ENCODE measurements around the gene SEMA4G. TPM values are rescaled to one million over a fixed set of nuclear protein-coding genes. Genes with fewer than 3 reads are reported as not detected.

Gene SEMA4G
- total RNA-seq, 4 donors from 2014 or later, result 0.44 to 4.1 (median 1.3) TPM

- Histone ChIP-seq H3K27me3 (no peaks in the 10 kb centered on the region), H3K27ac (peak overlapping the region; percentile 76 to 89 (median 82)), H3K4me1 (peaks cover 22 to 47% (median 22%) of the 10 kb centered on the region in 3 donors), H3K4me3 (peak overlapping the region; percentile 78 to 90 (median 86)), H3K9me3 (no peaks in the 10 kb centered on the region), H3K36me3 (peaks cover 18 to 73% (median 19%) of the 10 kb centered on the region in 3 donors)
- DNase-seq, result no peak
- intact Hi-C loops (cut with DNase I), result no loop called here
- TF ChIP-seq, protein P1, sequence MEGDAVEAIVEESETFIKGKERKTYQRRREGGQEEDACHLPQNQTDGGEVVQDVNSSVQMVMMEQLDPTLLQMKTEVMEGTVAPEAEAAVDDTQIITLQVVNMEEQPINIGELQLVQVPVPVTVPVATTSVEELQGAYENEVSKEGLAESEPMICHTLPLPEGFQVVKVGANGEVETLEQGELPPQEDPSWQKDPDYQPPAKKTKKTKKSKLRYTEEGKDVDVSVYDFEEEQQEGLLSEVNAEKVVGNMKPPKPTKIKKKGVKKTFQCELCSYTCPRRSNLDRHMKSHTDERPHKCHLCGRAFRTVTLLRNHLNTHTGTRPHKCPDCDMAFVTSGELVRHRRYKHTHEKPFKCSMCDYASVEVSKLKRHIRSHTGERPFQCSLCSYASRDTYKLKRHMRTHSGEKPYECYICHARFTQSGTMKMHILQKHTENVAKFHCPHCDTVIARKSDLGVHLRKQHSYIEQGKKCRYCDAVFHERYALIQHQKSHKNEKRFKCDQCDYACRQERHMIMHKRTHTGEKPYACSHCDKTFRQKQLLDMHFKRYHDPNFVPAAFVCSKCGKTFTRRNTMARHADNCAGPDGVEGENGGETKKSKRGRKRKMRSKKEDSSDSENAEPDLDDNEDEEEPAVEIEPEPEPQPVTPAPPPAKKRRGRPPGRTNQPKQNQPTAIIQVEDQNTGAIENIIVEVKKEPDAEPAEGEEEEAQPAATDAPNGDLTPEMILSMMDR (IDR thresholded peaks at IDR 0.05), result no peak
- no peak for TF ChIP-seq POLR2A (IDR thresholded peaks at IDR 0.05)
- WGBS, 2 donors, result 0 to 1% methylated on average over 15 of the region's 15 CpGs
Measured at GRCh38 chr10:100987685-100988049, 18.4 kb downstream of the SEMA4G start.

DNA sequence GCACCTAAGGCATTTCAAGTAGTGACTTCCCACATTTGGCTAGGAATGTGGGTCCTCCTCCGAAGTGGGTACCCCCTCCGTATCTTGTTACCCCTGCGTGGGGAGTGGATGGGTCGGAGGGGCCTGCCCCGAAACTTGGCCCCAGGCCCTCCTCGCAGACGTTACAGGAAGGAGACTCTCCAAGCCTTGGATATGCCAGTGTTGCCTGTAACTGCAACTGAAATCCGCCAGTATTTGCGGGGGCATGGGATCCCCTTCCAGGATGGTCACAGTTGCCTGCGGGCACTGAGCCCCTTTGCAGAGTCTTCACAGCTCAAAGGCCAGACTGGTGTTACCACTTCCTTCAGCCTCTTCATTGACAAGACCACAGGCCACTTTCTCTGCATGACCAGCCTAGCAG, 18.9 kb downstream of the SEMA4G start:
- TF ChIP-seq, protein P1 (IDR thresholded peaks at IDR 0.05), result no peak
- TF ChIP-seq POLR2A (IDR thresholded peaks at IDR 0.05), result no peak
- peaks cover 18 to 73% (median 24%) of the 10 kb centered on the region in 3 donors for H3K36me3 ChIP-seq
- peaks cover 22 to 47% (median 22%) of the 10 kb centered on the region in 3 donors for H3K4me1 ChIP-seq
- 58 to 66% methylated on average over 2 to 4 of the region's 10 CpGs for WGBS, 2 donors
- H3K4me3 ChIP-seq, result peak overlapping the region; percentile 78 to 90 (median 86)
- peak overlapping the region in 1 of 4 donors; percentile 89 for H3K27ac ChIP-seq
- no peak for DNase-seq
- H3K27me3 ChIP-seq, result no peaks in the 10 kb centered on the region
- H3K9me3 ChIP-seq, result no peaks in the 10 kb centered on the region
- intact Hi-C loops (cut with DNase I), result no loop called here

DNA sequence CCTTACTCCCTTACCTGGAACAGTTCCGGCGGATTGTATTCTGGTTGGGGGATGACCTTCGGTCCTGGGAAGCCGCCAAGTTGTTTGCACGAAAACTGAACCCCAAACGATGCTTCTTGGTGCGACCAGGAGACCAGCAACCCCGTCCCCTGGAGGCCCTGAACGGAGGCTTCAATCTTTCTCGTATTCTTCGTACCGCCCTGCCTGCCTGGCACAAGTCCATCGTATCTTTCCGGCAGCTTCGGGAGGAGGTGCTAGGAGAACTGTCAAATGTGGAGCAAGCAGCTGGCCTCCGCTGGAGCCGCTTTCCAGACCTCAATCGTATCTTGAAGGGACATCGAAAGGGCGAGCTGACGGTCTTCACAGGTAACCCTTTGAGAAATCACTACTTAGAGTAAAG, 19.8 kb downstream of the SEMA4G start:
- Histone ChIP-seq H3K4me1 (peaks cover 22 to 47% (median 22%) of the 10 kb centered on the region in 3 donors), H3K27ac (no peak overlapping the region), H3K4me3 (no peak overlapping the region), H3K36me3 (peaks cover 13 to 73% (median 26%) of the 10 kb centered on the region in 3 donors), H3K9me3 (no peaks in the 10 kb centered on the region), H3K27me3 (no peaks in the 10 kb centered on the region)
- TF ChIP-seq, protein P1 (IDR thresholded peaks at IDR 0.05), result no peak
- TF ChIP-seq POLR2A (IDR thresholded peaks at IDR 0.05), result no peak
- intact Hi-C loops (cut with DNase I), result no loop called here
- 89 to 93% methylated on average over 14 to 18 of the region's 21 CpGs for WGBS, 2 donors
- no peak for DNase-seq

DNA sequence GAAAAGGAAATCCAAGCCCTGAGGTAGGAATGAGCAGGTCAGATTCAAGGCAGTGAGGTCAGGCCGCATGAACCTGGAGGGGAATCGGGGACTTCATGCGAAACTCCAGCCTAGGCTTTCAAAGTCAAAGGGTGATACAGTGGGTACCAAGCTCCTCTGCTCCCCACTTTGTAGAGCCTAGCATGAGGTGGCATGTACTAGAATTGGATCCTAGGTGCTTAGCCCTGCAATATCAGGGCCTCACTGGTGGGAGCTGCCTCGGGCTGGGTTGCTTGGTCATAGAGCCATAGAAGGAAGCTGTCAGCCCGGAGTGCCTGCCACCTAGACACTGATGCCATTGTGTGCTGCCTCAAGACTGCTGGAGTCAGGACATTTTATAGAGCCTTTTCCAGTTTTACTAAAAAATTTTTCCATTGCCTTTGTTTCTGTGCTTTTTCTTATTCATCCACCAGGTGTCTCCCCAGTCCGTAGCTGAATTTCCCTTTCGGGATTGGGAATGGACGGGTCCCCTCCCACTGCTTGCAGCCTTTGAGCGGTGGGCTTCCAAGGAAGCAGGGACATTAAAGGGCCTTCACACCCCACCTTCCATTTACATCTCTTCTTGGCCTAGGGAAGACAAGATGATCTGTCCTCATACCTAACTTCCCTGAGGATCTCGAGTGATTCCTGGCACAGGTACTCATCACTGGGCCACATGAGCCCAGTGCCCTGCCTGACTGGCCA, 24.8 kb downstream of the SEMA4G start:
- DNase-seq, result no peak
- WGBS, 2 donors, result 42 to 50% methylated on average over 10 of the region's 10 CpGs
- Histone ChIP-seq H3K27me3 (no peaks in the 10 kb centered on the region), H3K36me3 (peaks cover 13 to 51% (median 25%) of the 10 kb centered on the region in 3 donors), H3K4me1 (peaks cover 10 to 44% (median 14%) of the 10 kb centered on the region in 3 donors), H3K27ac (no peak overlapping the region), H3K9me3 (no peaks in the 10 kb centered on the region), H3K4me3 (no peak overlapping the region)
- TF ChIP-seq, protein P1 (IDR thresholded peaks at IDR 0.05), result peak; percentile 19 to 71 (median 64)
- no peak for TF ChIP-seq POLR2A (IDR thresholded peaks at IDR 0.05)
- intact Hi-C loops (cut with DNase I), result no loop called here

- no peak for TF ChIP-seq POLR2A (IDR thresholded peaks at IDR 0.05)
- TF ChIP-seq, protein P1 (IDR thresholded peaks at IDR 0.05), result no peak
- Histone ChIP-seq H3K9me3 (no peaks in the 10 kb centered on the region), H3K4me1 (peaks cover 10 to 40% (median 15%) of the 10 kb centered on the region in 3 donors), H3K4me3 (no peak overlapping the region), H3K27me3 (no peaks in the 10 kb centered on the region), H3K36me3 (peaks cover 13 to 40% (median 16%) of the 10 kb centered on the region in 3 donors), H3K27ac (no peak overlapping the region)
- DNase-seq, result no peak
- intact Hi-C loops (cut with DNase I), result no loop called here
- WGBS, 2 donors, result no CpG with 5 or more reads among the region's 6 CpGs
Measured at GRCh38 chr10:100995181-100995580, 25.9 kb downstream of the SEMA4G start.

All from esophagus squamous epithelium (tissue), 5 donors.